NK-92 treated with Interleukin-12 subunit alpha and Interleukin-12 subunit beta, amount 100 ng/mL, for 24 hours (cell line): Measurements from ENCODE around the gene PARVB.

Experiments
- DNase-seq: peaks from one replicate; lab custom pipeline; 2025; lab: John Stamatoyannopoulos, UW

PARVB gene

DNA sequence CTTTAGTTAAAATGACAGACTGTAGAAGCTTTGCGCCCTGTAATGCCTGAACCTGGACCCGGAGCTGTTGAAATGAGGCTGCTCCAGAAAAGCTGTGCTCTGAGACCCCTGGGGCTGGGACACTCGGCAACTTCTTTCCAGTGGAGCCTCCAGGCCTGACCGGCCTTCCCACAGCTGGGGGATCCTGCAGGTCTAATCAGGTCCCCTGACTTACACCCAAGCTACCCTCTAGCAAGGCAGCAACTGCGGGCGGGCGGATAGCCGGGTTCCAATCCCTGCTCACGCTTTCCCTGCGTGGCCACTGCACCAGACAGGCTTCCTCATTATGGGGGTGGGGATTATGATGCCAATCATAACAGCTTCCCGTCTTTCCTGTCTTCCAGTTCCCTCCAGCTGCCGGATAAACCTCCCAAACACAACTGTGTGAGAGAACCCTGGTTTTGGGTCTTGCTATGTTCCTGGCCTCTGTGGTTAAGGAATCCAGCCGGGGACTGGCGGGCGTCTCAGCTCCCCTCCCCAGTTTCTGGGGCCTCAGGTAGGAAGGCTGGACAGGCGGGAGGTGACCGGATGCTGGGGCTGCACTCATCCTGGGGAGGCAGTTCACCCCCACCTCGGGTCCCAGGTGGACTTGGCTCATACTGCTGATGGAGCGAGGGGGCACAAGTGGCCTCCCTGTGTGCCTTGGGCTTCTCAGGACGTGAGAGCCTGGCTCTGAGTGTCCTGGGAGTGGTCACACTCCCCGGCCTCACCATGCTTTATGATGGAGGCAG is 195.2 kb downstream of the PARVB start:
- DNase-seq: no peak

- no peak for DNase-seq
Observed at GRCh38 chr22:44220727-44221680, 196.9 kb downstream of the PARVB start.

DNA sequence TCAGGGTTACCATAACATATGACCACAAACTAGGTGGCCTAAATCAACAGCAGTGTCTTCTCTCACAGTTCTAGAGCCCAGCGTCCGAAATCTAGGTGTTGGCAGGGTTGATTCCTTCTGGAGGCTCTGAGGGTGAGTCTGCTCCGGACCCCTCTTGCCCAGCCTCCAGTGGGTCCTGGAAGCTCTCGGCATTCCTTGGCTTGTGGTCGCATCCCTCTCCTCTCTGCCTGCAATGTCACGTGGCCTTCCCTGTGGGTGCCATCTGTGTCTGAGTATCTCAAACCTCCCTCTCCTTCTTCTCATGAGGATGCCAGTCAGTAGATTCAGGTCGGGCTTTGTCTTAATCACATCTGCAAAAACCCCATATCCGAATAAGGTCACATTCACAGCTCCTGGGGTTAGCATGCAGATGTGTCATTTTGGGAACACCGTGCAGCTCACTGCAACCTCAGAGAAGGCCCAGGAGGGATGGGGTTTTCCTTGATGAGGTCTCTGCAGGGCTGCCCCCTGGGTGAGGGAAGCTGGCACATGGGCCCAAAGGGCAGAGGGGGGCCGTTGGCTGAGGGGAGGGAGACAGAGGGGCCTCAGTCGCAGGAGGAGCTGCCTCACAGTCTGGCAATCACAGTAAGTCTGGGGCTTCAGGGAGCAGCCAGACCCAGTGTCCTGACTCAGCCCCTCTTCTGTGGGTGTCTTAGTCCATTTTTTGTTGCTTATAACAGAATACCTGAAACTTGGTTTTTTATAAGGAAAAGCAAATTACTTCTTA is 197.8 kb downstream of the PARVB start:
- DNase-seq: no peak
